OCI-LY3 (cell line): Measurements from ENCODE around the gene AMELY.

Experiments
- EZH2phosphoT487 ChIP-seq: fragments of 200-600 bp; shearing (Covaris generic); IDR thresholded peaks from 2 replicates; pipeline ENCODE4 v1.6.1; 2018; ENCODE audit warnings: antibody characterized with exemption, mixed run types, low read depth
- TF ChIP-seq, protein P1 (sequence below): fragments of 200-600, 300-600 bp; sonication (generic); IDR thresholded peaks from 2 replicates; pipeline ENCODE4 v1.5.1; 2014; ENCODE audit warnings: antibody characterized with exemption, low read length, low read depth

DNA sequence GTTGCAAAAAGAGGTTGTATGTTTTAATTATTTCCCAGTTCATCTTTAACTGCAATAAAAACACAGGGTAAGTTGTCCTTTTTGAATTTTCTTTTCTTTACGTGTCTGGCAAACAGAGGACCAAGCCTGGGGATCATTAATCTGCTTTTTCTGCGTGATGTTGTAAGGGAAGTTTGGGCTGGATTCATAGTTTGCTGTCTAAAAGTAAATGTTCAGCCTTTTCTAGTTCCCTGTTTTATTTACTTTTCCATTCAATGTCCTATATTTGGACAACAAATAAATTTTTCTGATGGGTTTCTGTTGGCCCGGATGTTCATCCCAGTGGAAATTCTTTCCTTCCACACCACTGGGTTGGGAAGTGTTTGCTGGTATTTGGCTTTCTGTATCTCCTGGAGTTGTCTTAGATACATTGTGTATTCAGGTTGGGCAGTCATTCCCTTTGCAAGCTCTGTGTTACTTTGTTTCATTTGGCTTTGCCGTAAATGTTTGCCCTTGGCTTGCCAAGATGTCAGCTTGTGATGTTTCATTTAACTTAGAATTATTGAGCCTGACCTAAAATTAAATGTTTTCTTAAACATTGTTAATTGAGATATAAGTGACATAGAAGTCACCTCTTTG is 20.3 kb upstream of the AMELY start:
- TF ChIP-seq, protein P1, sequence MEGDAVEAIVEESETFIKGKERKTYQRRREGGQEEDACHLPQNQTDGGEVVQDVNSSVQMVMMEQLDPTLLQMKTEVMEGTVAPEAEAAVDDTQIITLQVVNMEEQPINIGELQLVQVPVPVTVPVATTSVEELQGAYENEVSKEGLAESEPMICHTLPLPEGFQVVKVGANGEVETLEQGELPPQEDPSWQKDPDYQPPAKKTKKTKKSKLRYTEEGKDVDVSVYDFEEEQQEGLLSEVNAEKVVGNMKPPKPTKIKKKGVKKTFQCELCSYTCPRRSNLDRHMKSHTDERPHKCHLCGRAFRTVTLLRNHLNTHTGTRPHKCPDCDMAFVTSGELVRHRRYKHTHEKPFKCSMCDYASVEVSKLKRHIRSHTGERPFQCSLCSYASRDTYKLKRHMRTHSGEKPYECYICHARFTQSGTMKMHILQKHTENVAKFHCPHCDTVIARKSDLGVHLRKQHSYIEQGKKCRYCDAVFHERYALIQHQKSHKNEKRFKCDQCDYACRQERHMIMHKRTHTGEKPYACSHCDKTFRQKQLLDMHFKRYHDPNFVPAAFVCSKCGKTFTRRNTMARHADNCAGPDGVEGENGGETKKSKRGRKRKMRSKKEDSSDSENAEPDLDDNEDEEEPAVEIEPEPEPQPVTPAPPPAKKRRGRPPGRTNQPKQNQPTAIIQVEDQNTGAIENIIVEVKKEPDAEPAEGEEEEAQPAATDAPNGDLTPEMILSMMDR: no peak
- TF ChIP-seq EZH2phosphoT487: no peak
